CD4-positive, alpha-beta T cell (primary cell): ENCODE results near the gene CNTRL. TPM values are rescaled to one million over a fixed set of nuclear protein-coding genes. Genes with fewer than 3 reads are reported as not detected.

Experiments
- ATAC-seq: fragments of 200-7000 bp; cut with Tn5 transposase; one replicate; pipeline ENCODE4 v1.10.0; 2022; ENCODE audit warnings: mild to moderate bottlenecking; ENCODE audit not compliant: poor library complexity
- CTCF ChIA-PET: fragments of 350-600 bp; sonication (Branson Sonifier 250); formaldehyde crosslinking; loops from one replicate; lab custom pipeline; 2021; ENCODE audit warnings: antibody characterized with exemption, inconsistent platforms; lab: Charles Lee
- POLR2A ChIA-PET: fragments of 350-600 bp; sonication (Branson Sonifier 250); formaldehyde crosslinking; loops from one replicate; lab custom pipeline; 2021; ENCODE audit warnings: antibody characterized with exemption, inconsistent platforms; lab: Charles Lee
- DNase-seq, 14 experiments: peaks; one replicate each; pipeline ENCODE4 v3.0.0-alpha.2; 2013 to 2020; ENCODE audit warnings: mixed read lengths in 2 of 14
- H3K27ac ChIP-seq, 2 donors: one replicate each; pipeline versions ENCODE4 v1.5.1 to v1.7.0; 2013; ENCODE audit warnings: low read length in 2 of 2, low read depth in 1 of 2, mild to moderate bottlenecking in 1 of 2
- H3K27me3 ChIP-seq, 2 experiments: 1 replicate in 1 of 2; 2 replicates in 1 of 2; pipeline versions ENCODE4 v1.6.1 to v1.7.0; 2013; ENCODE audit warnings: low read length in 2 of 2, control low read depth in 1 of 2, mild to moderate bottlenecking in 1 of 2, moderate library complexity in 1 of 2; ENCODE audit not compliant: insufficient read depth in 2 of 2, control insufficient read depth in 1 of 2
- H3K36me3 ChIP-seq: one replicate; pipeline ENCODE4 v1.6.1; 2013; ENCODE audit warnings: low read length, control low read depth; ENCODE audit not compliant: insufficient read depth
- H3K4me1 ChIP-seq: one replicate; pipeline ENCODE4 v1.6.1; 2013; ENCODE audit warnings: low read length, control low read depth; ENCODE audit not compliant: insufficient read depth
- H3K4me3 ChIP-seq: one replicate; pipeline ENCODE4 v1.5.1; 2013; ENCODE audit warnings: mild to moderate bottlenecking, low read length, moderate library complexity
- H3K9me3 ChIP-seq, 2 experiments: 1 replicate in 1 of 2; 2 replicates in 1 of 2; pipeline versions ENCODE4 v1.6.1 to v1.7.0; 2013; ENCODE audit warnings: low read length in 2 of 2, mild to moderate bottlenecking in 2 of 2, control low read depth in 1 of 2, moderate library complexity in 1 of 2; ENCODE audit not compliant: control insufficient read depth in 1 of 2, insufficient read depth in 1 of 2
- H3K27ac Mint-ChIP-seq: one replicate; pipeline ENCODE4 v1.8.0; 2020; ENCODE audit warnings: mixed read lengths
- H3K27me3 Mint-ChIP-seq: one replicate; pipeline ENCODE4 v1.8.0; 2021; ENCODE audit warnings: mixed read lengths
- H3K36me3 Mint-ChIP-seq: one replicate; pipeline ENCODE4 v1.8.0; 2021; ENCODE audit warnings: low read depth, mixed read lengths
- H3K4me1 Mint-ChIP-seq: one replicate; pipeline ENCODE4 v1.8.0; 2021; ENCODE audit warnings: low read depth, mixed read lengths
- H3K4me3 Mint-ChIP-seq: one replicate; pipeline ENCODE4 v1.8.0; 2020; ENCODE audit warnings: mild to moderate bottlenecking, mixed read lengths
- H3K9me3 Mint-ChIP-seq: one replicate; pipeline ENCODE4 v1.8.0; 2020; ENCODE audit warnings: mixed read lengths
- intact Hi-C, 2 experiments: fragments of 100-400 bp; cut with DNase I in 1 of 2; cut with micrococcal nuclease in 1 of 2; formaldehyde crosslinking; loops; one replicate each; pipeline versions ENCODE4 v1.15.1 to v1.9.0; 2023 to 2025; cut with DNase I, micrococcal nuclease
- total RNA-seq, 174 experiments: library from RNA in 2 of 174; stranded (reverse) in 2 of 174; gene quantifications; one replicate each; pipeline ENCODE4 v1.2.3 and lab custom pipeline; 2021 to 2026
- TF ChIP-seq, protein P1 (sequence below): fragments of 200-600 bp; IDR thresholded peaks from one replicate; pipeline ENCODE4 v1.8.0; 2022; ENCODE audit warnings: antibody characterized with exemption, mild to moderate bottlenecking

The CNTRL gene
- total RNA-seq, 2 experiments from 2014 or later, result 35.1 to 38.1 TPM

DNA sequence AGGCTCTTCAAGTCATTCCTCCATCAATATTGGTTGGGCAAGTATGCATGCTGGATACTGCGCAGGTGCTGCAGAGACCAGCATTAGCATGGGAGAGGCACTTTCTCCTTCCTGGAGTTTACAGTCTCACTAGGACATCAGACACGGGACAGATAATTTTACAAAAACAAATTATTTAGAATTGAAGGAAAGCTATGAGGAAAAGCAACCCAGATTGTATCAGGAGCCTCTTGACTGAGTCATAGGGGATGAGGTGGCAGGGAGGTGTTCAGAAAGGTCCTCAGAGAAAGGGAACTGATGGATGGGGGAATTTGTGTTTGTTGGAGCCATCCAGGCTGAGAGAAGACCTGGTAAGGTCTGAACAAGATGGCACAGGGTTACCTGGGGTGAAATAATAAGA, 151.4 kb downstream of the CNTRL start:
- no peaks in the 10 kb centered on the region for H3K27me3 Mint-ChIP-seq
- CTCF ChIA-PET, result no interaction called here
- Histone ChIP-seq H3K9me3 (no peaks in the 10 kb centered on the region), H3K4me1 (no peaks in the 10 kb centered on the region), H3K36me3 (no peaks in the 10 kb centered on the region), H3K4me3 (no peak overlapping the region), H3K27me3 (no peaks in the 10 kb centered on the region), H3K27ac (no peak overlapping the region)
- no peaks in the 10 kb centered on the region for H3K9me3 Mint-ChIP-seq
- no peak overlapping the region for H3K4me3 Mint-ChIP-seq
- intact Hi-C loops, result no loop called here
- POLR2A ChIA-PET, result no interaction called here
- DNase-seq (no peak), ATAC-seq (no peak)
- H3K4me1 Mint-ChIP-seq, result no peaks in the 10 kb centered on the region
- H3K36me3 Mint-ChIP-seq, result no peaks in the 10 kb centered on the region
- no peak overlapping the region for H3K27ac Mint-ChIP-seq
- TF ChIP-seq, protein P1, sequence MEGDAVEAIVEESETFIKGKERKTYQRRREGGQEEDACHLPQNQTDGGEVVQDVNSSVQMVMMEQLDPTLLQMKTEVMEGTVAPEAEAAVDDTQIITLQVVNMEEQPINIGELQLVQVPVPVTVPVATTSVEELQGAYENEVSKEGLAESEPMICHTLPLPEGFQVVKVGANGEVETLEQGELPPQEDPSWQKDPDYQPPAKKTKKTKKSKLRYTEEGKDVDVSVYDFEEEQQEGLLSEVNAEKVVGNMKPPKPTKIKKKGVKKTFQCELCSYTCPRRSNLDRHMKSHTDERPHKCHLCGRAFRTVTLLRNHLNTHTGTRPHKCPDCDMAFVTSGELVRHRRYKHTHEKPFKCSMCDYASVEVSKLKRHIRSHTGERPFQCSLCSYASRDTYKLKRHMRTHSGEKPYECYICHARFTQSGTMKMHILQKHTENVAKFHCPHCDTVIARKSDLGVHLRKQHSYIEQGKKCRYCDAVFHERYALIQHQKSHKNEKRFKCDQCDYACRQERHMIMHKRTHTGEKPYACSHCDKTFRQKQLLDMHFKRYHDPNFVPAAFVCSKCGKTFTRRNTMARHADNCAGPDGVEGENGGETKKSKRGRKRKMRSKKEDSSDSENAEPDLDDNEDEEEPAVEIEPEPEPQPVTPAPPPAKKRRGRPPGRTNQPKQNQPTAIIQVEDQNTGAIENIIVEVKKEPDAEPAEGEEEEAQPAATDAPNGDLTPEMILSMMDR, result no peak

Other genes with a start within 250 kb of the CNTRL start
- gene PSMD5, start 232.0 kb upstream of the CNTRL start, total RNA-seq, result 10 to 100 TPM; 35.4 to 44.3 TPM
- gene PHF19, start 197.8 kb upstream of the CNTRL start, total RNA-seq, result 10 to 100 TPM; 60.3 to 63.0 TPM
- gene TRAF1, start 148.2 kb upstream of the CNTRL start, total RNA-seq, result 10 to 100 TPM; 60.3 to 61.7 TPM
- gene C5, start 24.7 kb upstream of the CNTRL start, total RNA-seq, result 1 to 10 TPM in 1 of 2 experiments, under 1 TPM in 1; 0.89 to 1.3 TPM
- gene RAB14, start 126.9 kb downstream of the CNTRL start, total RNA-seq, result 10 to 100 TPM; 57.4 to 58.2 TPM
- gene GSN, start 193.2 kb downstream of the CNTRL start, total RNA-seq, result 1 to 10 TPM; 2.6 to 2.7 TPM